ENCODE data around the gene RABL6.
A peak's percentile ranks its signal among the peaks of the same experiment; 100 is the strongest.

RABL6 gene

DNA sequence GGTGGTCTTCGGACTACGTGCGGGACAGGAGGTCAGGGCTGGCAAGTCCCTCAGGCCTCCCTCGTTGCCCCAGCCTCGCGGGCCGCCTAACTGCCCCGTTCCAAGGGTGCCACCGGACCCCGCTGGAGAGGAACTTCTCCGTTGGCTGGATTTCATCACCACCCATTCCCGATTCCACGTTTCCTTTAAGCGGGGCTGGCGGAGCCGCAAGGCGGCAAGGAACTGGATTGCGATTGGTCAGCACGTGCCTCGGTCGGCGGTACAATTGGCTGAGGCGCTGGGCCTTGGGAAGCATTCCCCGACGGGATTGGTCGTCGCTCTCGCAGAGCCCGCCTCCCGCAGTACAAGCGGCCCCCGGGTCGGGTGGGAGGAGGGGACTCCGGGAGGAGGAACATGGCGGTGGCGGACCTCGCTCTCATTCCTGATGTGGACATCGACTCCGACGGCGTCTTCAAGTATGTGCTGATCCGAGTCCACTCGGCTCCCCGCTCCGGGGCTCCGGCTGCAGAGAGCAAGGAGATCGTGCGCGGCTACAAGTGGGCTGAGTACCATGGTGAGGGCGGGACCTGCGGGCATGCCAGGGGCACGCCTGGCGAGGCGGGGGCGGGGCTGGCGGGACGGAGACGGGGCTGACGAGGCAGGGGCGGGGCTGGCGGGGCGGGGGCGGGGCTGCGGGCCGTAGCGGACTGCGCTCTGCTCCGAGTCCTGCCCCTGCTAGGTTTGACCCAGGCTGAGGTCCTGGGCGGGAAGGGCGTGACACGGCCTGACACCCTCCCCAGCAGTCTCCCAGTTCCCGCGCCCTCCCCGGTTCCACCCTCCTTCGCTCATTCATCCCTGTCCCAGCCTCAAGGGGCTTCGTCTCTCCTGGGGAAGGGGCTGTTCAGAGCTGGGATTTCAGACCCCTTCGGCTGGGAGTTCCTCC is 41.6 kb downstream of the RABL6 start, which contains the start of gene PHPT1:
TSS of gene PHPT1 (plus strand) at position 372 of the 922 bp plus-strand sequence. CDS start at position 394, 22 bp downstream.
- DNase-seq, result peak; percentile 97

DNA sequence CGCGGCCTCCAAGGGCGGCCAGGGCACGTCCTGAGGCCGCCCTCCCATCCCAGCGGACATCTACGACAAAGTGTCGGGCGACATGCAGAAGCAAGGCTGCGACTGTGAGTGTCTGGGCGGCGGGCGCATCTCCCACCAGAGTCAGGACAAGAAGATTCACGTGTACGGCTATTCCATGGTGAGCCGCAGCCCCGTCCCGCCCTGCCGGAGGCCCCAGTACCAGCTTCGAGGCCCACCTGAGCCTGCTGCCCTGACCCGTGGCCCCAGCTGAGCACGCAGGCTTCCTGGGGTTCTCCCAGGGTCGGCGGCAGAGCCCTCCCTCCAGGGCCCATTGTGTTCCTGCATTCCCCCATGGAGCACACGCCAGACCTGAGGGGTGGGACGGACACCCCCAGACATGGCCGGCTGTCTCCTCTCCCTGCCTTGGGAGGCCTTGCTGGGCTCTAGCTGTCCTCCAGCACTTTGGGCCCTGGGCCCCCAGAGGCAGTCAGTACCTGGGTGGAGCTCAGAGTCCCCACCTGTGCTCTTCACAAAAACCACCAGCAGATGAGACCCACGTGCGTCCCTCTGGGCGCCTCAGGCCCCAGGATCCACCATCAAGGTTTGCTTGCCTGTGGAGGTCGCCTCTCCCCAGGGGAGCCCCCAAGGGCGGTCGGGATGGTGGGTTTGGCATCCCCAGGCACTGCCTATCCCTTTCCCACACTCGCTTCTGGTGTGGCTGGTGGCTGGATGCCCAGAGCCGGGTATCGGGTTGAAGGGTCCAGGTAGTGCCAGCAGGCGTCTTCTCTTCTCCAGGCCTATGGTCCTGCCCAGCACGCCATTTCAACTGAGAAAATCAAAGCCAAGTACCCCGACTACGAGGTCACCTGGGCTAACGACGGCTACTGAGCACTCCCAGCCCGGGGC is 42.5 kb downstream of the RABL6 start:
- DNase-seq, result no peak

DNA sequence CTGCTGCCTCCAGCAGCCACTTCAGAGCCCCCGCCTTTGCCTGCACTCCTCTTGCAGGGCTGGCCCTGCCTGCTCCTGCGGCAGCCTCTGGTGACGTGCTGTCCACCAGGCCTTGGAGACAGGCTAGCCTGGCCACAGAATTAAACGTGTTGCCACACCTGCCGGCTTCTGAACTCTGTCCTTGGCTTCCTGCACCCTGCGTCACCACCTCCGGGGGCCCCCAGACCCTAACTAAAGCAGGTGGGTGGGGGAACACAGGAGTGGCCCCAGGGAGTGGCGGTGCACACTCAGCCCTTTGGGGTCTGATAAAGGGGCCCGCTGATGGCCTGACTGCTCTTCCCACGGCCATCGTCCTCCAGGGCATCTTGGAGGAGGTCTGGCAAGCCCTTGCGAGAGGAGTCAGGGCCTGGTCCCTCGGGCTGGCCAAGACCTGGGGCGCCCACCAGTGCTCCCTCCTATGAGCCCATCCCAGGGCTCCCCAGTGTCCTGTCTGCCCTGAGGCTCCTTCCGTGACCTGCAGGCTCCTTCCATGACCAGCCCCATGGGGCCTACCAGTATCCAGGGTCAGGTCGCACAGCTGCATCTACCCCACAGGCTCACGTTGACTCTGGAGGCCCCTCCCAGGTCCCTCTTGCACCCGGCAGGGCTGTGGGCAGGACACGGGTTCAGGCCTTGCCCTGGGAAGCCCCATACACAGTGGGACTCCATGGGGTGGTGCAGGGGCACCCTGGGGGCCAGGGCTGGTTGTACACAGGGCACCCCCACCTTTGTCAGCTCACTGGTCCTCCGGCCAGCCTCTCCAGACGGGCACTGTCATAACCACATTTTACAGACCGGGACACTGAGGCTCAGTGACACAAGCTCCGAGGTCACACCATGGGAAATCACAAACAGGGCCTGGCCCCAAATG is 43.4 kb downstream of the RABL6 start:
- DNase-seq, result no peak

DNA sequence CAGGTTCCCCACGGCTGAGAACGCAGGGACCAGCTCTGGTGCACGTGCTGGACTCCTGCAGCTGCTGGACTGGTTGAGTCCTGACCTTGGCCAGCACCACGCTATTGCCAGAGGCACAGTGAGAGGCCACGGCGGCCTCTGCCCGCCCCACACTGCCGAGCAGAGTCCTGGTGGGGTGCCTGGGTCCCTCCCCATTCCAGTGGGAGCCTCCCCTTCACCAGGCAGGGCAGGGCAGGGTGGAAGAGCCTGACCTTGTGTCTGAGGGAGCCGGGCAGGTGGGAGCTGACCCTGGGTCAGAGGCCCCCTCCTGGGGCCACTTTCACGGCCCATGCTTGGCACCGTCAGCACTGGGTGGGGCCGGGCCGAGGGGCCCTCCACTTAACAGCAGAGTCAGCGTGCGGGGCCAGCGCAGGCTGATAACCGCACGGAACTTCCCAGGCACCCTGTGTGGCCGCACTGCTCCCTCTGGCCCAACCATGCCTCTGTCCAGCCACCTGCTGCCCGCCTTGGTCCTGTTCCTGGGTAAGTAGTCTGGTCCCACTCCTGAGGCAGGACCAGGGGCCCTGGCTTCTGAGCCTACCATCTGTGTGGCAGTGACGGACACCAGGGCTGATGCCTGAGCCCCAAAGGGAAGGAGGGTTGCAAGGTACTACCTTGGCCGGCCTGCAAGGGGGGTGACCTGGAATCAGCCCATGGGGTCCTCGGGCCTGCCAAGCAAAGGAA is 44.4 kb downstream of the RABL6 start, which contains the start of gene MAMDC4:
TSS of gene MAMDC4 (plus strand) at position 406 of the 723 bp plus-strand sequence. CDS start at position 477, 71 bp downstream.
- DNase-seq, result no peak

DNA sequence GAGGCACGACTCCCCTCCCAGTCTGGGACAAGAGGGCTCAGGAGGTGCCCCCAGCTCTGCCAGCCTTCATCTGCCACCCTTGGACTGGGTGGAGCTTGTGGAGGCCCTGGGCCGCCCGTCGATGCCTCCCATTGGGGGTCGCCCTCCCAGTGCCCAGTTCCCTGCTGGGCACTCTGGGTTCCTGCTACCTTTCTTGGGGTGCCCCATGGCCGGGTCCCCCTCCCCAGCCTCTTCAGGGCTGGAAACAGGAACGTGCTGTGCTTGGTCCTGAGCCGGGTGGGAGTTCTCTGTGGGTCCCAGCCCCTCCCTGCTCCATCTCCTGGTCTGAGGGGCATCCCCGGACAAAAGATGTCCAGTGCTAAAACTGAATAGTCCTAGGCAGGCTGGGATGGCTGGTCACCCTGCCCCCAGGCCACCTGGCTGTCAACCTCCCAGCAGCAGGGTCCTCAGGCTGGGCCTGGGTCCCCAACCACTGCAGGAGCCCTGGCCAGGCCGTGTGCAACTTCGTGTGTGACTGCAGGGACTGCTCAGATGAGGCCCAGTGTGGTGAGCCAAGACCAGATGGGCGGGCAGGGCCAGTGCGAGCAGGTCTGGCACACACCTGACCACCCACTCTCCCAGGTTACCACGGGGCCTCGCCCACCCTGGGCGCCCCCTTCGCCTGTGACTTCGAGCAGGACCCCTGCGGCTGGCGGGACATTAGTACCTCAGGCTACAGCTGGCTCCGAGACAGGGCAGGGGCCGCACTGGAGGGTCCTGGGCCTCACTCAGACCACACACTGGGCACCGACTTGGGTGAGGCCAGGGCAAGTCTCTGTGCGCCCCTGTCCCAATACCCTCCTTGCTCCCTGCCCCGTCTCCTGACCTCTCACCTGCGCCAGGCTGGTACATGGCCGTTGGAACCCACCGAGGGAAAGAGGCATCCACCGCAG is 45.2 kb downstream of the RABL6 start:
- no peak for DNase-seq

DNA sequence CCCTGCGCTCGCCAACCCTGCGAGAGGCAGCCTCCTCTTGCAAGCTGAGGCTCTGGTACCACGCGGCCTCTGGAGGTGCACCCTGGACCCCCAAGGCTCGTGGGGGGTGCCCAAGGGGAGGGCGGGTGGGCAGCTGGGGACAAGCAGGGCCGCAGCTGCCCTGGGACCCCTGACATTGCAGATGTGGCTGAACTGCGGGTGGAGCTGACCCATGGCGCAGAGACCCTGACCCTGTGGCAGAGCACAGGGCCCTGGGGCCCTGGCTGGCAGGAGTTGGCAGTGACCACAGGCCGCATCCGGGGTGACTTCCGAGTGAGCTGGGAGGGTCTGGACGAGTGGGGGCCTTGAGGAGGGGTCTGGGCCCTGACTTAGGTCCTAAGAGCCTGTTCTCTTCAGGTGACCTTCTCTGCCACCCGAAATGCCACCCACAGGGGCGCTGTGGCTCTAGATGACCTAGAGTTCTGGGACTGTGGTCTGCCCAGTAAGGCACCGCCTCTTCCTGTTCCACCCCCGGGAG is 45.9 kb downstream of the RABL6 start:
- DNase-seq, result no peak

DNA sequence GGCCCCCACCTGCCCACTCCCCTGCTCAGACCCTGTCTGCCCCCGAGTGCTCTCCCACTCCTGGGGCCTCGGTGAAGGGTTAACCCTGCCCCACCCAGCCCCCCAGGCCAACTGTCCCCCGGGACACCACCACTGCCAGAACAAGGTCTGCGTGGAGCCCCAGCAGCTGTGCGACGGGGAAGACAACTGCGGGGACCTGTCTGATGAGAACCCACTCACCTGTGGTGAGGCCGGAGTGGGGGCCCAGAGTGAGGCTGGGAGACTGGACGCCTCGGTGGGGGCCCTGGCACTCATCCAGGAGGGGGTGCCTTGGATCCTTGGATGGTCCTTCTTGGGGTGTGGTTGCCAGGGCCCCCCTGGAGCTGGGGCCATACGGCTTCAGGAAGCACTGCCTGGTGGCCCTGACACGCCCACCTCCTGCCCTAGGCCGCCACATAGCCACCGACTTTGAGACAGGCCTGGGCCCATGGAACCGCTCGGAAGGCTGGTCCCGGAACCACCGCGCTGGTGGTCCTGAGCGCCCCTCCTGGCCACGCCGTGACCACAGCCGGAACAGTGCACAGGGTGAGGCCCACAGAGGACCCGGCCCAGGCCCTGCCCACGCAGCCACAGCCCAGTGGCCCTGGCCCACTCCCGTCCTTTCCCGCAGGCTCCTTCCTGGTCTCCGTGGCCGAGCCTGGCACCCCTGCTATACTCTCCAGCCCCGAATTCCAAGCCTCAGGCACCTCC is 46.5 kb downstream of the RABL6 start:
- no peak for DNase-seq

DNA sequence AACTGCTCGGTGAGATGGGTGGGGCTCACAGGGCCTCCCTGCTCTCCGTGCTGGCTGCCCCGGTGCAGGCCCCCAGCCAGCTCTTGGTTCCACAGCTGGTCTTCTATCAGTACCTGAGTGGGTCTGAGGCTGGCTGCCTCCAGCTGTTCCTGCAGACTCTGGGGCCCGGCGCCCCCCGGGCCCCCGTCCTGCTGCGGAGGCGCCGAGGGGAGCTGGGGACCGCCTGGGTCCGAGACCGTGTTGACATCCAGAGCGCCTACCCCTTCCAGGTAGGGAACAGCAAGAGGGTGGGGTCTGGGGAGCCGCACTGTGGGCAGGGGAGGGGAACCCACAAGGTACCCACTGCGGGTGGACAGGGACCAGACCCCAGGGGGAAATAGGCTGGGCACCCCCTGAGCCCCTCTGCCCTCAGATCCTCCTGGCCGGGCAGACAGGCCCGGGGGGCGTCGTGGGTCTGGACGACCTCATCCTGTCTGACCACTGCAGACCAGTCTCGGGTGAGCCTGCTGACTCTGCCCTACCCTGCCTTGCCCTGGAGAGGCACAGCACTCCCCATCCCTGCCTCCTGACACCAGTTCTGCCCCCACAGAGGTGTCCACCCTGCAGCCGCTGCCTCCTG is 47.2 kb downstream of the RABL6 start:
- DNase-seq, result no peak

DNA sequence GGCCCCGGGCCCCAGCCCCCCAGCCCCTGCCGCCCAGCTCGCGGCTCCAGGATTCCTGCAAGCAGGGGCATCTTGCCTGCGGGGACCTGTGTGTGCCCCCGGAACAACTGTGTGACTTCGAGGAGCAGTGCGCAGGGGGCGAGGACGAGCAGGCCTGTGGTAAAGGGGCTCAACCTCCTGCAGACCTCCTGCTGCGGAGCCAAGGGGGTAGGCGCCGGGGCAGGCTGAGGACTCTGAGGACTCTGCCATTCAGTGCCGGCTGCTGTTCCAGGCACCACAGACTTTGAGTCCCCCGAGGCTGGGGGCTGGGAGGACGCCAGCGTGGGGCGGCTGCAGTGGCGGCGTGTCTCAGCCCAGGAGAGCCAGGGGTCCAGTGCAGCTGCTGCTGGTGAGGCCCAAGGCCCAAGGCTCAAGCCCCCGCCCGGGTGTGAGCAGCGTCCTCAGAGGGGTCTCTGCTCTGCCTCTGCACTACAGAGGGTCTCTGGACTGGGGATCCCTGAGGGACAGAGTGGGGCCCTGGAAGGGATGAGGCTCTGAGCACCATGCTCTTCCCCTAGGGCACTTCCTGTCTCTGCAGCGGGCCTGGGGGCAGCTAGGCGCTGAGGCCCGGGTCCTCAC is 47.8 kb downstream of the RABL6 start:
- no peak for DNase-seq

DNA sequence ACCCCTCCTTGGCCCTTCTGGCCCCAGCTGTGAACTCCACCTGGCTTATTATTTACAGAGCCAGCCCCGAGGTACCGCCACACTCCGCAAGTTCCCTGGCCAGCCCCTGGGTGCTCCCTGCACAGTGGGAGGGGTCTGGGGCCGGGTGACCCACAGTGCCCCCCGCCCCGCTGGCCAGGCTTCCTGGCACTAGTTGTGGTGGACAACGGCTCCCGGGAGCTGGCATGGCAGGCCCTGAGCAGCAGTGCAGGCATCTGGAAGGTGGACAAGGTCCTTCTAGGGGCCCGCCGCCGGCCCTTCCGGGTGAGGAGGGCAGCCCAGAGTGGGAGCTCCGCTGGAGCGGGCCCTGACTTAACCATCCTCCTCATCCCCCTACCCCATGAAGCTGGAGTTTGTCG is 48.3 kb downstream of the RABL6 start:
- no peak for DNase-seq

DNA sequence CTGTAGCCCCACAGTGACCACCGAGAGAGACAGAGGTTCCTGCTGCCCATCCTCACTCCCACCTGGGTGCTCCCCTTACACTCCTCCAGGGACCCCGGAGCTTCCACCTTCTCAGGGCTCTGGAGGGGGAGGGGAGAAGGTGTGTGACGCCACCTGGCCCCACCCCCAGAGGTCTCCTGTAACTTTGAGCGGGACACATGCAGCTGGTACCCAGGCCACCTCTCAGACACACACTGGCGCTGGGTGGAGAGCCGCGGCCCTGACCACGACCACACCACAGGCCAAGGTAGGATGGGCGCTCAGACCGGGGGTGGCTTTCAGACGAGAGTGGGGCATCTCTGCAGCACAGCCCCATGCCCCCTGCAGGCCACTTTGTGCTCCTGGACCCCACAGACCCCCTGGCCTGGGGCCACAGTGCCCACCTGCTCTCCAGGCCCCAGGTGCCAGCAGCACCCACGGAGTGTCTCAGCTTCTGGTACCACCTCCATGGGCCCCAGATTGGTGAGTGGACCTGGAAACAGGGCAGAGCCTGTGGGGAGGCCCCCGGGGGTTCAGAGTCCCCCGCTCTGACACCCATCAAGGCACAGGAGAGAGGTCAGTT is 48.9 kb downstream of the RABL6 start:
- no peak for DNase-seq

DNA sequence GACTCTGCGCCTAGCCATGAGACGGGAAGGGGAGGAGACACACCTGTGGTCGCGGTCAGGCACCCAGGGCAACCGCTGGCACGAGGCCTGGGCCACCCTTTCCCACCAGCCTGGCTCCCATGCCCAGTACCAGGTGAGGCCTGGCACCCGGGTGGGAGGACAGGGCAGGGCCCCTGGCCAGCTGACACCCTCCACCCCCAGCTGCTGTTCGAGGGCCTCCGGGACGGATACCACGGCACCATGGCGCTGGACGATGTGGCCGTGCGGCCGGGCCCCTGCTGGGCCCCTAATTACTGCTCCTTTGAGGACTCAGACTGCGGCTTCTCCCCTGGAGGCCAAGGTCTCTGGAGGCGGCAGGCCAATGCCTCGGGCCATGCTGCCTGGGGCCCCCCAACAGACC is 49.4 kb downstream of the RABL6 start:
- no peak for DNase-seq

DNA sequence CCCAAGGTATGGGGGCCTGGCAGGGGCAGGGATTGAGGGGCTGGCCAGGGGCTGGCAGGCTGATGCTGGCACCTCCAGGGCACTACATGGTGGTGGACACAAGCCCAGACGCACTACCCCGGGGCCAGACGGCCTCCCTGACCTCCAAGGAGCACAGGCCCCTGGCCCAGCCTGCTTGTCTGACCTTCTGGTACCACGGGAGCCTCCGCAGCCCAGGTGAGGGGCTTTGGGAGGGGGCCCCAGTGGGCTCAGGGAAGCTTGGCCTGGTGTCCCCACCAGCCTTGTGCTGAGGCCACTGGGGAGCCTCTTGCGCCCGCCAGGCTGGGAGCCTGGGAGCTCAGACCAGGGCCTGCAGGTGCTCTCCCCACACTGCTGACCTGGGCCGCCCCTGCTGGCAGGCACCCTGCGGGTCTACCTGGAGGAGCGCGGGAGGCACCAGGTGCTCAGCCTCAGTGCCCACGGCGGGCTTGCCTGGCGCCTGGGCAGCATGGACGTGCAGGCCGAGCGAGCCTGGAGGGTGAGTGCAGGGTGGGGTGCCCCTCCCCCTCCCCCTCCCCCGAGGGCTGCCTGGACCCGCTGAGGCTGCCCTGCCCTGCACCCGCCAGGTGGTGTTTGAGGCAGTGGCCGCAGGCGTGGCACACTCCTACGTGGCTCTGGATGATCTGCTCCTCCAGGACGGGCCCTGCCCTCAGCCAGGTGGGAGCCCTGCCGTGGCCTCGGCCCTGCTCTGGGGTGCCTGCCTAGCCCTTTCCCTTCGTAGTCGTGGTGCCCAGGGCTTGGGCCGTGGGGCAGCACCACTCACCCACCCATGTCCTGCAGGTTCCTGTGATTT is 50.0 kb downstream of the RABL6 start:
- no peak for DNase-seq

DNA sequence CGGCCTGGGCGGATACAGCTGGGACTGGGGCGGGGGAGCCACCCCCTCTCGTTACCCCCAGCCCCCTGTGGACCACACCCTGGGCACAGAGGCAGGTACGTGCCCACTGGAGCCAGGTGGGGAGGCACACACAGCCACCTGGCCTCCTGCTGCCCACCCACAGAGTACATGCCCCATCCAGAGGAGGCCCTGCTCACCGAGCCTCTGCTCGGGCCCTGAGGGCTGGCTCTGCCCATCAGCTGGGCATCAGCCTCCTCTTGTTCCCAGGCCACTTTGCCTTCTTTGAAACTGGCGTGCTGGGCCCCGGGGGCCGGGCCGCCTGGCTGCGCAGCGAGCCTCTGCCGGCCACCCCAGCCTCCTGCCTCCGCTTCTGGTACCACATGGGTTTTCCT is 50.7 kb downstream of the RABL6 start:
- no peak for DNase-seq

DNA sequence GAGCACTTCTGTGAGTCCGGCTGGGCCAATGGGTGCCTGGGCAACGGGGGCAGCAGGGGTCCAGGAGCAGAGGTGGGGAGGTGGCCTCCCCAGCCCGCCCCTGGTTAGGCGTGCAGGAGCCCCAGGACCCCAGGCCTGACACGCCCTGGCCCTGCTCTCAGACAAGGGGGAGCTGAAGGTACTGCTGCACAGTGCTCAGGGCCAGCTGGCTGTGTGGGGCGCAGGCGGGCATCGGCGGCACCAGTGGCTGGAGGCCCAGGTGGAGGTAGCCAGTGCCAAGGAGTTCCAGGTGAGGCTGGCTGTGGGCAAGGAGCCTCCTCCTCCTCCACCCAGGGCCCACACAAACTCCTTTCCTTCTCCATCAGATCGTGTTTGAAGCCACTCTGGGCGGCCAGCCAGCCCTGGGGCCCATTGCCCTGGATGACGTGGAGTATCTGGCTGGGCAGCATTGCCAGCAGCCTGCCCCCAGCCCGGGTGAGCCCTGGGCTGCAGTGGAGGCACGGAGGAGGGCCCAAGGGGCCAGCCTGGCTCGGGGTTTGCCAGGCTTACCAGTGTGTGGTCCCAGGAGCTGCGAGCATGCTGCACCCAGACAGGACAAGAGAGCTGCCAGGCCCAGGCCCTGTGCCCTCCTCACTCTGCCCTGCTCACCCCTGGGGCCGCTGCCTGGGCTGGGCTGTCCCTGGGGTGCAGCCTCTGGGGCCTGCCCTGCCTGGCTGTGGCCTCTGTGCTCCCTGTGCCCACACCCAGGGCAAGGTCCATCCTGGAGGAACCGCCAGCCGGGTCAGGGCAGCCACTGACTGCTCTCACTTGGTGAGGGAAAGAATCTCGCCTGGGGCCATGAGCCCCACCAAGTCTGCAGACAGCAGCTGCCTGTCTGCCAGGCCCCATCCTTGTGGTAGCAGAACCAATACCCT is 51.4 kb downstream of the RABL6 start:
- DNase-seq, result no peak

DNA sequence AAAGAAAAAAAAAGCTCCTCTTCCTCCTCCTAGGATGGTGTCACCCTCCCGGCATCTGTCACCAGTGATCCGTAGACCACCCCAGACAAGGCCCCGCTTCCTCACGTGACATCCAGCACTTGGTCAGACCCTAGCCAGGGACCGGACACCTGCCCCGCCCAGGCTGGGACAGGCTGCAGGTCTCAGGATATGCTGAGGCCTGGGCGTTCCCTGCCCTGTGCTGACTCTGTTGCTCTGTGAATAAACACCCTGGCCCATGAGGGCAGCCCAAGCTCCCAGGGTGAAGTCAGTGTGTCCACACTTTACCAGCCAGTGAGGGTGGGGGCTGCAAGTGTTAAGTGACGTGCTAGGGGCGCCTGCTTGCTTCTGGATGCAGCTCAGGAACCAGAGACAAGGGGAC is 52.8 kb downstream of the RABL6 start:
- no peak for DNase-seq
